WTC11 (cell line): ENCODE measurements around the gene PDE11A. TPM values are rescaled to one million over a fixed set of nuclear protein-coding genes. Genes with fewer than 3 reads are reported as not detected.

Experiments
- ATAC-seq: fragments of 200-7000 bp; cut with Tn5 transposase; 2 replicates; pipeline ENCODE4 v1.10.0; 2021; ENCODE audit warnings: mild to moderate bottlenecking, moderate library complexity
- CTCF ChIA-PET: fragments of 300-600 bp; sonication (Branson Sonifier 250); formaldehyde crosslinking; loops from one replicate; lab custom pipeline; 2021; ENCODE audit warnings: antibody characterized with exemption; lab: Charles Lee
- POLR2A ChIA-PET: fragments of 350-600 bp; sonication (Branson Sonifier 250); formaldehyde crosslinking; loops from one replicate; lab custom pipeline; 2021; ENCODE audit warnings: antibody characterized with exemption; lab: Charles Lee
- DNase-seq: peaks from one replicate; pipeline ENCODE4 v3.0.0; 2021; ENCODE audit warnings: low spot score
- H3K27ac Mint-ChIP-seq: 2 replicates; pipeline ENCODE4 v1.8.0; 2021; ENCODE audit warnings: mixed read lengths
- H3K27me3 Mint-ChIP-seq: 2 replicates; pipeline ENCODE4 v1.8.0; 2021; ENCODE audit warnings: low read depth, mild to moderate bottlenecking, moderate library complexity, mixed read lengths
- H3K36me3 Mint-ChIP-seq: 2 replicates; pipeline ENCODE4 v1.8.0; 2021; ENCODE audit warnings: mixed read lengths
- H3K4me1 Mint-ChIP-seq: 2 replicates; pipeline ENCODE4 v1.8.0; 2022; ENCODE audit warnings: mixed read lengths
- H3K4me3 Mint-ChIP-seq: 2 replicates; pipeline ENCODE4 v1.8.0; 2021; ENCODE audit warnings: mild to moderate bottlenecking, moderate library complexity, mixed read lengths
- H3K9me3 Mint-ChIP-seq: 2 replicates; pipeline ENCODE4 v1.8.0; 2021; ENCODE audit warnings: mixed read lengths
- ATF1 ChIP-seq: sonication (generic); formaldehyde crosslinking; IDR thresholded peaks from 2 replicates; pipeline ENCODE4 v1.8.1; 2023; ENCODE audit warnings: mild to moderate bottlenecking, moderate library complexity, missing genetic modification reagents
- CBFB ChIP-seq: sonication (generic); formaldehyde crosslinking; IDR thresholded peaks from 2 replicates; pipeline ENCODE4 v1.8.1; 2022; ENCODE audit warnings: mild to moderate bottlenecking, low read depth, missing genetic modification reagents
- GABPB1 ChIP-seq: sonication (generic); formaldehyde crosslinking; IDR thresholded peaks from 2 replicates; pipeline ENCODE4 v1.8.1; 2023; ENCODE audit warnings: mild to moderate bottlenecking, missing genetic modification reagents
- HMGA2 ChIP-seq: fragments of 250-450 bp; sonication (Bioruptor Pico); IDR thresholded peaks from 2 replicates; pipeline ENCODE4 v1.4.0; 2021; ENCODE audit warnings: mild to moderate bottlenecking, moderate library complexity
- NFYB ChIP-seq: sonication (generic); formaldehyde crosslinking; conservative IDR thresholded peaks from 2 replicates; pipeline ENCODE4 v1.8.0; 2022; ENCODE audit warnings: low read depth, missing genetic modification reagents
- NR2C2 ChIP-seq: sonication (generic); formaldehyde crosslinking; IDR thresholded peaks from 2 replicates; pipeline ENCODE4 v1.8.0; 2022; ENCODE audit warnings: mild to moderate bottlenecking, missing genetic modification reagents
- SMAD4 ChIP-seq: sonication (generic); formaldehyde crosslinking; IDR thresholded peaks from 2 replicates; pipeline ENCODE4 v1.8.0; 2022; ENCODE audit warnings: mild to moderate bottlenecking, missing genetic modification reagents
- TEAD1 ChIP-seq: sonication (generic); formaldehyde crosslinking; IDR thresholded peaks from 2 replicates; pipeline ENCODE4 v1.8.0; 2022; ENCODE audit warnings: mild to moderate bottlenecking, missing genetic modification reagents
- TEAD4 ChIP-seq: sonication (generic); formaldehyde crosslinking; IDR thresholded peaks from 2 replicates; pipeline ENCODE4 v1.8.0; 2022; ENCODE audit warnings: mild to moderate bottlenecking, missing genetic modification reagents
- ZNF138 ChIP-seq: sonication (generic); formaldehyde crosslinking; conservative IDR thresholded peaks from 2 replicates; pipeline ENCODE4 v1.8.1; 2022; ENCODE audit warnings: mild to moderate bottlenecking, moderate library complexity, missing genetic modification reagents
- ZNF671 ChIP-seq: fragments of 250-450 bp; sonication (Bioruptor Pico); IDR thresholded peaks from 2 replicates; pipeline ENCODE4 v1.8.0; 2021; ENCODE audit warnings: mild to moderate bottlenecking
- total RNA-seq: library from RNA; stranded (reverse); gene quantifications from 3 replicates; pipeline ENCODE4 v1.2.3, GENCODE V29; 2021
- TF ChIP-seq, protein P1 (sequence below): sonication (generic); formaldehyde crosslinking; IDR thresholded peaks from 2 replicates; pipeline ENCODE4 v1.8.1; 2023; ENCODE audit warnings: mild to moderate bottlenecking, missing genetic modification reagents, borderline replicate concordance
- TF ChIP-seq, protein P2 (sequence below): sonication (generic); formaldehyde crosslinking; IDR thresholded peaks from 2 replicates; pipeline ENCODE4 v1.8.1; 2023; ENCODE audit warnings: mild to moderate bottlenecking, moderate library complexity, missing genetic modification reagents
- TF ChIP-seq, protein P3 (sequence below): fragments of 250-450 bp; sonication (Bioruptor Pico); IDR thresholded peaks from 2 replicates; pipeline ENCODE4 v2.1.2; 2022; ENCODE audit warnings: mild to moderate bottlenecking, moderate library complexity
- TF ChIP-seq, protein P4 (sequence below): fragments of 250-450 bp; sonication (Bioruptor Pico); IDR thresholded peaks from 2 replicates; pipeline ENCODE4 v1.9.0; 2021; ENCODE audit warnings: moderate library complexity, mild to moderate bottlenecking, inconsistent platforms, borderline replicate concordance
- TF ChIP-seq, protein P5 (sequence below): sonication (generic); formaldehyde crosslinking; IDR thresholded peaks from 2 replicates; pipeline ENCODE4 v1.8.1; 2022; ENCODE audit warnings: mild to moderate bottlenecking, moderate library complexity, missing genetic modification reagents
- TF ChIP-seq, protein P6 (sequence below): sonication (generic); formaldehyde crosslinking; conservative IDR thresholded peaks from 2 replicates; pipeline ENCODE4 v1.8.1; 2023; ENCODE audit warnings: mild to moderate bottlenecking, low read depth, missing genetic modification reagents, moderate library complexity
- TF ChIP-seq, protein P7 (sequence below): sonication (generic); formaldehyde crosslinking; IDR thresholded peaks from 2 replicates; pipeline ENCODE4 v1.8.0; 2022; ENCODE audit warnings: mild to moderate bottlenecking, missing genetic modification reagents
- TF ChIP-seq, protein P8 (sequence below): fragments of 250-450 bp; sonication (Bioruptor Pico); IDR thresholded peaks from 2 replicates; pipeline ENCODE4 v1.8.0; 2021; ENCODE audit warnings: mild to moderate bottlenecking
- TF ChIP-seq, protein P9 (sequence below): sonication (generic); formaldehyde crosslinking; IDR thresholded peaks from 2 replicates; pipeline ENCODE4 v1.8.1; 2022; ENCODE audit warnings: low read depth, mild to moderate bottlenecking, moderate library complexity, missing genetic modification reagents, borderline replicate concordance

The PDE11A gene
- total RNA-seq, 1 experiment from 2014 or later, result 0.13 TPM

DNA sequence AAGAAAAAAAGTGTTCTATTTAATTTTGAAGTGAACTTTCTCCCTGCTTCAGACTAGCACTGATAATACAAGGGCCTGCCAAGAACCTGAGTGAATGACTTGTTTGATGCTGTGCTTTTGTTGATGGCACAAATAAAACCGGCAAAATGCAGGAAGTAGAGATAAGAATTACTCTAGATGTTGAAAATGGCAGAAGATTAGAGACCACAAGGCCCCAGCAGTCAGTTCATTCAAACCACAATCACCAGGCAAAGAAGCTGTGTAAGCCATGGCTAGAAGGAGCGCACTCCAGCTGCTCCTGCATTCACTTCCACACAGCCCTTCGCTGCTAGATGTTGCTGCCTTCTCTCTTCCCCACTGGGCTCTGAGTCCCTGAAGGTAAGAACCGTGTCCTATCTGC is 383.0 kb downstream of the PDE11A start:
- H3K27ac Mint-ChIP-seq, result no peak overlapping the region
- DNase-seq, result no peak
- ATAC-seq, result no peak; the same call in 1 of the 2 replicates
- no peak overlapping the region for H3K4me3 Mint-ChIP-seq
- peaks cover 8% of the 10 kb centered on the region for H3K4me1 Mint-ChIP-seq
- POLR2A ChIA-PET, result no interaction called here
- H3K9me3 Mint-ChIP-seq, result no peaks in the 10 kb centered on the region
- TF ChIP-seq CBFB (no peak), ZNF671 (CRISPR knock-in tag) (no peak), TEAD1 (CRISPR knock-in tag) (no peak), GABPB1 (CRISPR knock-in tag) (no peak), NR2C2 (CRISPR knock-in tag) (no peak), ZNF138 (CRISPR knock-in tag) (no peak)
- TF ChIP-seq, protein P1, sequence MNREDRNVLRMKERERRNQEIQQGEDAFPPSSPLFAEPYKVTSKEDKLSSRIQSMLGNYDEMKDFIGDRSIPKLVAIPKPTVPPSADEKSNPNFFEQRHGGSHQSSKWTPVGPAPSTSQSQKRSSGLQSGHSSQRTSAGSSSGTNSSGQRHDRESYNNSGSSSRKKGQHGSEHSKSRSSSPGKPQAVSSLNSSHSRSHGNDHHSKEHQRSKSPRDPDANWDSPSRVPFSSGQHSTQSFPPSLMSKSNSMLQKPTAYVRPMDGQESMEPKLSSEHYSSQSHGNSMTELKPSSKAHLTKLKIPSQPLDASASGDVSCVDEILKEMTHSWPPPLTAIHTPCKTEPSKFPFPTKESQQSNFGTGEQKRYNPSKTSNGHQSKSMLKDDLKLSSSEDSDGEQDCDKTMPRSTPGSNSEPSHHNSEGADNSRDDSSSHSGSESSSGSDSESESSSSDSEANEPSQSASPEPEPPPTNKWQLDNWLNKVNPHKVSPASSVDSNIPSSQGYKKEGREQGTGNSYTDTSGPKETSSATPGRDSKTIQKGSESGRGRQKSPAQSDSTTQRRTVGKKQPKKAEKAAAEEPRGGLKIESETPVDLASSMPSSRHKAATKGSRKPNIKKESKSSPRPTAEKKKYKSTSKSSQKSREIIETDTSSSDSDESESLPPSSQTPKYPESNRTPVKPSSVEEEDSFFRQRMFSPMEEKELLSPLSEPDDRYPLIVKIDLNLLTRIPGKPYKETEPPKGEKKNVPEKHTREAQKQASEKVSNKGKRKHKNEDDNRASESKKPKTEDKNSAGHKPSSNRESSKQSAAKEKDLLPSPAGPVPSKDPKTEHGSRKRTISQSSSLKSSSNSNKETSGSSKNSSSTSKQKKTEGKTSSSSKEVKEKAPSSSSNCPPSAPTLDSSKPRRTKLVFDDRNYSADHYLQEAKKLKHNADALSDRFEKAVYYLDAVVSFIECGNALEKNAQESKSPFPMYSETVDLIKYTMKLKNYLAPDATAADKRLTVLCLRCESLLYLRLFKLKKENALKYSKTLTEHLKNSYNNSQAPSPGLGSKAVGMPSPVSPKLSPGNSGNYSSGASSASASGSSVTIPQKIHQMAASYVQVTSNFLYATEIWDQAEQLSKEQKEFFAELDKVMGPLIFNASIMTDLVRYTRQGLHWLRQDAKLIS, result no peak
- CTCF ChIA-PET, result no interaction called here
- no peaks in the 10 kb centered on the region for H3K36me3 Mint-ChIP-seq
- H3K27me3 Mint-ChIP-seq, result peaks cover 11% of the 10 kb centered on the region

DNA sequence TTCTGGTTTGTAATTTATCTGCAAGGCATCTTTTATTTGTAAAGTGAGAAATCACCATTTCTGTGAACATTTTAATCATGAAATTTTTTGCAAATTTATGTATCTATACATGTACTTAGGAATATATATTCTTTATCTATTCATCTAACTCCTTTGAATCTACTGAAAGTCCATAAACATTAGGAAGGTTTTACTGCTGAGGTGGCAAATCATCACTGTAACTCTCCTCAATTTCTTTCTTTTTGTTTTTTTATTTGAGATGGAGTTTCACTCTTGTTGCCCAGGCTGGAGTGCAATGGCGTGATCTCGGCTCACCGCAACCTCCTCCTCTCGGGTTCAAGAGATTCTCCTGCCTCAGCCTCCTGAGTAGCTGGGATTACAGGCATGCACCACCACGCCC is 383.7 kb downstream of the PDE11A start:
- H3K9me3 Mint-ChIP-seq, result no peaks in the 10 kb centered on the region
- POLR2A ChIA-PET, result no interaction called here
- H3K4me3 Mint-ChIP-seq, result no peak overlapping the region
- CTCF ChIA-PET, result no interaction called here
- DNase-seq (no peak), ATAC-seq (no peak)
- H3K4me1 Mint-ChIP-seq, result peaks cover 8% of the 10 kb centered on the region
- H3K36me3 Mint-ChIP-seq, result no peaks in the 10 kb centered on the region
- H3K27ac Mint-ChIP-seq, result no peak overlapping the region
- peaks cover 7% of the 10 kb centered on the region for H3K27me3 Mint-ChIP-seq
- TF ChIP-seq NFYB (CRISPR knock-in tag) (no peak), TEAD4 (CRISPR knock-in tag) (no peak), SMAD4 (CRISPR knock-in tag) (no peak), HMGA2 (CRISPR knock-in tag) (no peak), ATF1 (no peak)
- TF ChIP-seq, protein P2, sequence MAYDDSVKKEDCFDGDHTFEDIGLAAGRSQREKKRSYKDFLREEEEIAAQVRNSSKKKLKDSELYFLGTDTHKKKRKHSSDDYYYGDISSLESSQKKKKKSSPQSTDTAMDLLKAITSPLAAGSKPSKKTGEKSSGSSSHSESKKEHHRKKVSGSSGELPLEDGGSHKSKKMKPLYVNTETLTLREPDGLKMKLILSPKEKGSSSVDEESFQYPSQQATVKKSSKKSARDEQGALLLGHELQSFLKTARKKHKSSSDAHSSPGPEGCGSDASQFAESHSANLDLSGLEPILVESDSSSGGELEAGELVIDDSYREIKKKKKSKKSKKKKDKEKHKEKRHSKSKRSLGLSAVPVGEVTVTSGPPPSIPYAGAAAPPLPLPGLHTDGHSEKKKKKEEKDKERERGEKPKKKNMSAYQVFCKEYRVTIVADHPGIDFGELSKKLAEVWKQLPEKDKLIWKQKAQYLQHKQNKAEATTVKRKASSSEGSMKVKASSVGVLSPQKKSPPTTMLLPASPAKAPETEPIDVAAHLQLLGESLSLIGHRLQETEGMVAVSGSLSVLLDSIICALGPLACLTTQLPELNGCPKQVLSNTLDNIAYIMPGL (CRISPR knock-in tag), result no peak
- TF ChIP-seq, protein P3, sequence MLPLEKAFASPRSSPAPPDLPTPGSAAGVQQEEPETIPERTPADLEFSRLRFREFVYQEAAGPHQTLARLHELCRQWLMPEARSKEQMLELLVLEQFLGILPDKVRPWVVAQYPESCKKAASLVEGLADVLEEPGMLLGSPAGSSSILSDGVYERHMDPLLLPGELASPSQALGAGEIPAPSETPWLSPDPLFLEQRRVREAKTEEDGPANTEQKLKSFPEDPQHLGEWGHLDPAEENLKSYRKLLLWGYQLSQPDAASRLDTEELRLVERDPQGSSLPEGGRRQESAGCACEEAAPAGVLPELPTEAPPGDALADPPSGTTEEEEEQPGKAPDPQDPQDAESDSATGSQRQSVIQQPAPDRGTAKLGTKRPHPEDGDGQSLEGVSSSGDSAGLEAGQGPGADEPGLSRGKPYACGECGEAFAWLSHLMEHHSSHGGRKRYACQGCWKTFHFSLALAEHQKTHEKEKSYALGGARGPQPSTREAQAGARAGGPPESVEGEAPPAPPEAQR, result no peak
- TF ChIP-seq, protein P4, sequence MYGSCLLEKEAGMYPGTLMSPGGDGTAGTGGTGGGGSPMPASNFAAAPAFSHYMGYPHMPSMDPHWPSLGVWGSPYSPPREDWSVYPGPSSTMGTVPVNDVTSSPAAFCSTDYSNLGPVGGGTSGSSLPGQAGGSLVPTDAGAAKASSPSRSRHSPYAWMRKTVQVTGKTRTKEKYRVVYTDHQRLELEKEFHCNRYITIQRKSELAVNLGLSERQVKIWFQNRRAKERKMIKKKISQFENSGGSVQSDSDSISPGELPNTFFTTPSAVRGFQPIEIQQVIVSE, result no peak
- TF ChIP-seq, protein P5, sequence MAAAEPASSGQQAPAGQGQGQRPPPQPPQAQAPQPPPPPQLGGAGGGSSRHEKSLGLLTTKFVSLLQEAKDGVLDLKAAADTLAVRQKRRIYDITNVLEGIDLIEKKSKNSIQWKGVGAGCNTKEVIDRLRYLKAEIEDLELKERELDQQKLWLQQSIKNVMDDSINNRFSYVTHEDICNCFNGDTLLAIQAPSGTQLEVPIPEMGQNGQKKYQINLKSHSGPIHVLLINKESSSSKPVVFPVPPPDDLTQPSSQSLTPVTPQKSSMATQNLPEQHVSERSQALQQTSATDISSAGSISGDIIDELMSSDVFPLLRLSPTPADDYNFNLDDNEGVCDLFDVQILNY (CRISPR knock-in tag), result no peak
- TF ChIP-seq, protein P6, sequence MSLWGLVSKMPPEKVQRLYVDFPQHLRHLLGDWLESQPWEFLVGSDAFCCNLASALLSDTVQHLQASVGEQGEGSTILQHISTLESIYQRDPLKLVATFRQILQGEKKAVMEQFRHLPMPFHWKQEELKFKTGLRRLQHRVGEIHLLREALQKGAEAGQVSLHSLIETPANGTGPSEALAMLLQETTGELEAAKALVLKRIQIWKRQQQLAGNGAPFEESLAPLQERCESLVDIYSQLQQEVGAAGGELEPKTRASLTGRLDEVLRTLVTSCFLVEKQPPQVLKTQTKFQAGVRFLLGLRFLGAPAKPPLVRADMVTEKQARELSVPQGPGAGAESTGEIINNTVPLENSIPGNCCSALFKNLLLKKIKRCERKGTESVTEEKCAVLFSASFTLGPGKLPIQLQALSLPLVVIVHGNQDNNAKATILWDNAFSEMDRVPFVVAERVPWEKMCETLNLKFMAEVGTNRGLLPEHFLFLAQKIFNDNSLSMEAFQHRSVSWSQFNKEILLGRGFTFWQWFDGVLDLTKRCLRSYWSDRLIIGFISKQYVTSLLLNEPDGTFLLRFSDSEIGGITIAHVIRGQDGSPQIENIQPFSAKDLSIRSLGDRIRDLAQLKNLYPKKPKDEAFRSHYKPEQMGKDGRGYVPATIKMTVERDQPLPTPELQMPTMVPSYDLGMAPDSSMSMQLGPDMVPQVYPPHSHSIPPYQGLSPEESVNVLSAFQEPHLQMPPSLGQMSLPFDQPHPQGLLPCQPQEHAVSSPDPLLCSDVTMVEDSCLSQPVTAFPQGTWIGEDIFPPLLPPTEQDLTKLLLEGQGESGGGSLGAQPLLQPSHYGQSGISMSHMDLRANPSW (CRISPR knock-in tag), result no peak
- TF ChIP-seq, protein P7, sequence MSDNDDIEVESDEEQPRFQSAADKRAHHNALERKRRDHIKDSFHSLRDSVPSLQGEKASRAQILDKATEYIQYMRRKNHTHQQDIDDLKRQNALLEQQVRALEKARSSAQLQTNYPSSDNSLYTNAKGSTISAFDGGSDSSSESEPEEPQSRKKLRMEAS, result no peak
- TF ChIP-seq, protein P8, sequence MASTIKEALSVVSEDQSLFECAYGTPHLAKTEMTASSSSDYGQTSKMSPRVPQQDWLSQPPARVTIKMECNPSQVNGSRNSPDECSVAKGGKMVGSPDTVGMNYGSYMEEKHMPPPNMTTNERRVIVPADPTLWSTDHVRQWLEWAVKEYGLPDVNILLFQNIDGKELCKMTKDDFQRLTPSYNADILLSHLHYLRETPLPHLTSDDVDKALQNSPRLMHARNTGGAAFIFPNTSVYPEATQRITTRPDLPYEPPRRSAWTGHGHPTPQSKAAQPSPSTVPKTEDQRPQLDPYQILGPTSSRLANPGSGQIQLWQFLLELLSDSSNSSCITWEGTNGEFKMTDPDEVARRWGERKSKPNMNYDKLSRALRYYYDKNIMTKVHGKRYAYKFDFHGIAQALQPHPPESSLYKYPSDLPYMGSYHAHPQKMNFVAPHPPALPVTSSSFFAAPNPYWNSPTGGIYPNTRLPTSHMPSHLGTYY (CRISPR knock-in tag), result no peak
- TF ChIP-seq, protein P9, sequence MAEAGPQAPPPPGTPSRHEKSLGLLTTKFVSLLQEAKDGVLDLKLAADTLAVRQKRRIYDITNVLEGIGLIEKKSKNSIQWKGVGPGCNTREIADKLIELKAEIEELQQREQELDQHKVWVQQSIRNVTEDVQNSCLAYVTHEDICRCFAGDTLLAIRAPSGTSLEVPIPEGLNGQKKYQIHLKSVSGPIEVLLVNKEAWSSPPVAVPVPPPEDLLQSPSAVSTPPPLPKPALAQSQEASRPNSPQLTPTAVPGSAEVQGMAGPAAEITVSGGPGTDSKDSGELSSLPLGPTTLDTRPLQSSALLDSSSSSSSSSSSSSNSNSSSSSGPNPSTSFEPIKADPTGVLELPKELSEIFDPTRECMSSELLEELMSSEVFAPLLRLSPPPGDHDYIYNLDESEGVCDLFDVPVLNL, result no peak
